Smooth muscle cell (in vitro differentiated cells): ENCODE results near the gene SLC8A2. TPM values are rescaled to one million over a fixed set of nuclear protein-coding genes. Genes with fewer than 3 reads are reported as not detected.

ENCODE experiments used
- DNase-seq: peaks from one replicate; lab custom pipeline; 2025; ENCODE audit not compliant: unreplicated experiment; lab: John Stamatoyannopoulos, UW
- H2AFZ ChIP-seq: fragments of 200-600 bp; sonication (generic); 2 replicates; pipeline ENCODE4 v1.6.0; 2016; ENCODE audit warnings: antibody characterized with exemption, low read depth, mild to moderate bottlenecking
- H3F3A ChIP-seq: fragments of 200-600 bp; sonication (generic); 2 replicates; pipeline ENCODE4 v1.6.0; 2017; ENCODE audit warnings: antibody characterized with exemption, low read depth
- H3K27ac ChIP-seq: fragments of 200-600 bp; sonication (generic); 2 replicates; pipeline ENCODE4 v1.5.1; 2016; ENCODE audit warnings: low read depth, mild to moderate bottlenecking
- H3K27me3 ChIP-seq: fragments of 200-600 bp; sonication (generic); 2 replicates; pipeline ENCODE4 v1.6.1; 2016; ENCODE audit warnings: low read depth, mild to moderate bottlenecking
- H3K36me3 ChIP-seq: fragments of 200-600 bp; sonication (generic); 2 replicates; pipeline ENCODE4 v1.5.1; 2016; ENCODE audit warnings: low read depth
- H3K4me1 ChIP-seq: fragments of 200-600 bp; sonication (generic); 2 replicates; pipeline ENCODE4 v1.5.1; 2016; ENCODE audit warnings: low read depth
- H3K4me2 ChIP-seq: fragments of 200-600 bp; sonication (generic); 2 replicates; pipeline ENCODE4 v1.6.0; 2016; ENCODE audit warnings: mild to moderate bottlenecking
- H3K4me3 ChIP-seq: fragments of 200-600 bp; sonication (generic); 2 replicates; pipeline ENCODE4 v1.5.1; 2016; ENCODE audit warnings: mild to moderate bottlenecking
- H3K79me2 ChIP-seq: fragments of 200-600 bp; sonication (generic); 2 replicates; pipeline ENCODE4 v1.6.0; 2016; ENCODE audit warnings: low read depth, mild to moderate bottlenecking
- H3K9ac ChIP-seq: fragments of 200-600 bp; sonication (generic); 2 replicates; pipeline ENCODE4 v1.6.0; 2016; ENCODE audit warnings: low read depth
- H3K9me3 ChIP-seq: fragments of 200-600 bp; sonication (generic); replicated peaks from 2 replicates; pipeline ENCODE4 v1.5.1; 2016; ENCODE audit warnings: low read depth
- H4K20me1 ChIP-seq: fragments of 200-600 bp; sonication (generic); 2 replicates; pipeline ENCODE4 v1.6.0; 2016; ENCODE audit warnings: low read depth
- WGBS: methylation state at CpG from one replicate; pipeline ENCODE4 v1.1.7; 2016; ENCODE audit warnings: low lambda C conversion rate; 5-methylcytosine and 5-hydroxymethylcytosine counted together
- polyA plus RNA-seq: library from polyadenylated mRNA; unstranded; fragments of >200 nt; fragmentation: Nextera tagmentation; extraction: Ambion mirVana; gene quantifications from 2 replicates; pipeline ENCODE4 v1.2.1, GENCODE V29; 2016
- total RNA-seq: library from RNA; depleted of rRNA; stranded (reverse); fragments of >200 nt; gene quantifications from 2 replicates; pipeline ENCODE4 v1.2.3, GENCODE V29; 2014
- TF ChIP-seq, protein P1 (sequence below): fragments of 200-600 bp; sonication (generic); IDR thresholded peaks from 2 replicates; pipeline ENCODE4 v1.5.1; 2017; ENCODE audit warnings: borderline replicate concordance, mild to moderate bottlenecking, antibody characterized with exemption; ENCODE audit not compliant: insufficient read depth, poor library complexity, severe bottlenecking

Gene SLC8A2
- total and polyA plus RNA-seq, 2 experiments from 2014 or later = 0.22 to 0.62 TPM

GRCh38 chr19:47481460-47482052, 9.9 kb upstream of the SLC8A2 start:
- Histone ChIP-seq H2AFZ (no peak overlapping the region), H3K4me2 (no peak overlapping the region), H3F3A (peaks cover 4% of the 10 kb centered on the region), H4K20me1 (no peaks in the 10 kb centered on the region), H3K4me1 (no peaks in the 10 kb centered on the region), H3K9me3 (no peaks in the 10 kb centered on the region), H3K36me3 (no peaks in the 10 kb centered on the region), H3K27ac (no peak overlapping the region), H3K79me2 (no peaks in the 10 kb centered on the region), H3K9ac (no peak overlapping the region), H3K4me3 (no peak overlapping the region), H3K27me3 (no peaks in the 10 kb centered on the region)
- 97% methylated on average over 4 of the region's 4 CpGs for WGBS
- no peak for DNase-seq
- TF ChIP-seq, protein P1, sequence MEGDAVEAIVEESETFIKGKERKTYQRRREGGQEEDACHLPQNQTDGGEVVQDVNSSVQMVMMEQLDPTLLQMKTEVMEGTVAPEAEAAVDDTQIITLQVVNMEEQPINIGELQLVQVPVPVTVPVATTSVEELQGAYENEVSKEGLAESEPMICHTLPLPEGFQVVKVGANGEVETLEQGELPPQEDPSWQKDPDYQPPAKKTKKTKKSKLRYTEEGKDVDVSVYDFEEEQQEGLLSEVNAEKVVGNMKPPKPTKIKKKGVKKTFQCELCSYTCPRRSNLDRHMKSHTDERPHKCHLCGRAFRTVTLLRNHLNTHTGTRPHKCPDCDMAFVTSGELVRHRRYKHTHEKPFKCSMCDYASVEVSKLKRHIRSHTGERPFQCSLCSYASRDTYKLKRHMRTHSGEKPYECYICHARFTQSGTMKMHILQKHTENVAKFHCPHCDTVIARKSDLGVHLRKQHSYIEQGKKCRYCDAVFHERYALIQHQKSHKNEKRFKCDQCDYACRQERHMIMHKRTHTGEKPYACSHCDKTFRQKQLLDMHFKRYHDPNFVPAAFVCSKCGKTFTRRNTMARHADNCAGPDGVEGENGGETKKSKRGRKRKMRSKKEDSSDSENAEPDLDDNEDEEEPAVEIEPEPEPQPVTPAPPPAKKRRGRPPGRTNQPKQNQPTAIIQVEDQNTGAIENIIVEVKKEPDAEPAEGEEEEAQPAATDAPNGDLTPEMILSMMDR = no peak

DNA sequence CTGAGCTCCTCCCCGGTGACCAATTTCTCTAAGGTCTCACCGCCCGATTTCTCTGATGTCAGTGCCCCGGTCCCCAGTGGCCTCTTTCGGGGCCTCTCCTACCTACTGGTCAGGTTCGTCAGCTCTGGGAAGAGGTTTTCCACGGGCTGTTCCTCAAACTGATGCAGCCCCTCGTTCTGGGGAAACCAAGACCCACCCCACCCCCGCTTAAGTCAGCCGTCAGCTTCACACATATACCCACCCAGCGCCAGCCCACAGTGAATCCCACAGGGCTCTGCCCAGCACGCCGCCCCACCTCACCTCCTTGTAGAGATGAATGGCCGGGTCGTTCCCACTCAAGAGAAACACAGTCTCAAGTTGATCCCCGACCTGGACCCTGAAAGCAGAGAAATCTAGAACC, 9.0 kb upstream of the SLC8A2 start:
- peak overlapping the region; percentile 63 for H3K4me2 ChIP-seq
- no peaks in the 10 kb centered on the region for H3K27me3 ChIP-seq
- WGBS = 86% methylated on average over 16 of the region's 16 CpGs
- H3F3A ChIP-seq = peaks cover 4% of the 10 kb centered on the region
- no peaks in the 10 kb centered on the region for H3K9me3 ChIP-seq
- H3K4me1 ChIP-seq = no peaks in the 10 kb centered on the region
- H3K9ac ChIP-seq = no peak overlapping the region
- no peaks in the 10 kb centered on the region for H3K36me3 ChIP-seq
- no peaks in the 10 kb centered on the region for H4K20me1 ChIP-seq
- no peak overlapping the region for H3K27ac ChIP-seq
- H2AFZ ChIP-seq = no peak overlapping the region
- no peak for DNase-seq
- H3K4me3 ChIP-seq = no peak overlapping the region
- TF ChIP-seq, protein P1 = no peak
- no peaks in the 10 kb centered on the region for H3K79me2 ChIP-seq

GRCh38 chr19:47479701-47480503, 8.2 kb upstream of the SLC8A2 start:
- Histone ChIP-seq H3K4me2 (peak overlapping the region; percentile 63), H3K4me1 (no peaks in the 10 kb centered on the region), H3K27me3 (no peaks in the 10 kb centered on the region), H3K36me3 (no peaks in the 10 kb centered on the region), H4K20me1 (no peaks in the 10 kb centered on the region), H3K79me2 (no peaks in the 10 kb centered on the region), H3K9me3 (no peaks in the 10 kb centered on the region), H3K27ac (no peak overlapping the region), H2AFZ (no peak overlapping the region), H3K9ac (no peak overlapping the region), H3F3A (peaks cover 3% of the 10 kb centered on the region), H3K4me3 (no peak overlapping the region)
- WGBS = 12% methylated on average over 24 of the region's 39 CpGs
- no peak for DNase-seq
- TF ChIP-seq, protein P1 = no peak
